ENCODE data around the gene APOF.

DNA sequence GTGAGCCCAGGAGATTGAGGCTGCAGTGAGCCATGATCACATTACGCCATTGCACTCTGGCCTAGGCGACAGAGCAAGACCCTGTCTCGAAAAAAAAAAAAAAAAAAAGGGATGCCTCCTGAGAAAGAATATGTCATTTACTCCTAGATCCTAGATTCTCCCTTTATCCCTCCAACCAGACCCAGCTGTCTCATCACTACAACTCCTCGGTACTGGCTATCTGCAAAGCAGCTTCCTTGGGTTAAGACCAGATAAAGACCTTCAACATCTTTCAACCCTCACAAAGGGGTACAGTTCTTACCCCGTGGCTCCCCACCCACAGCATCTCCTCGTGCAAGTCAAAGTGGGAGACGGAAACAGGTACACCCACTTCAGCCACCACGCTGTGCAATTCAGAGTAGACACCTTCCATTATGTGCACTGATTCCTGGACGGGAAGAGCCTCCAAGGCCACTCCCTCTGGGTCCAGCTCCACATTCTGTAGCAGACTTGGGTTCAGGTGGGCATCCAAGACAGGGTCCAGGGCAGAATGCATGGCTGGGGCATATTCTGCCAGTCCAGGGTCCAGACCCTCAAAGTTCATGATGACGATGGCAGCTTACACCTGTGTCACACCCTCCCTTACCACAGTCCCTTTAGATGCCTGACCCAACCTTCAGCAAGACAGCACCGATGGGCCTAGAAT lies 30.0 kb downstream of the APOF start:
- TF ChIP-seq, protein P1, sequence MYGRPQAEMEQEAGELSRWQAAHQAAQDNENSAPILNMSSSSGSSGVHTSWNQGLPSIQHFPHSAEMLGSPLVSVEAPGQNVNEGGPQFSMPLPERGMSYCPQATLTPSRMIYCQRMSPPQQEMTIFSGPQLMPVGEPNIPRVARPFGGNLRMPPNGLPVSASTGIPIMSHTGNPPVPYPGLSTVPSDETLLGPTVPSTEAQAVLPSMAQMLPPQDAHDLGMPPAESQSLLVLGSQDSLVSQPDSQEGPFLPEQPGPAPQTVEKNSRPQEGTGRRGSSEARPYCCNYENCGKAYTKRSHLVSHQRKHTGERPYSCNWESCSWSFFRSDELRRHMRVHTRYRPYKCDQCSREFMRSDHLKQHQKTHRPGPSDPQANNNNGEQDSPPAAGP (tag by site-specific recombination; IDR thresholded peaks at IDR 0.05) = no peak
- no peak for TF ChIP-seq ZNF416 (tag by site-specific recombination; IDR thresholded peaks at IDR 0.05)
- TF ChIP-seq, protein P2, sequence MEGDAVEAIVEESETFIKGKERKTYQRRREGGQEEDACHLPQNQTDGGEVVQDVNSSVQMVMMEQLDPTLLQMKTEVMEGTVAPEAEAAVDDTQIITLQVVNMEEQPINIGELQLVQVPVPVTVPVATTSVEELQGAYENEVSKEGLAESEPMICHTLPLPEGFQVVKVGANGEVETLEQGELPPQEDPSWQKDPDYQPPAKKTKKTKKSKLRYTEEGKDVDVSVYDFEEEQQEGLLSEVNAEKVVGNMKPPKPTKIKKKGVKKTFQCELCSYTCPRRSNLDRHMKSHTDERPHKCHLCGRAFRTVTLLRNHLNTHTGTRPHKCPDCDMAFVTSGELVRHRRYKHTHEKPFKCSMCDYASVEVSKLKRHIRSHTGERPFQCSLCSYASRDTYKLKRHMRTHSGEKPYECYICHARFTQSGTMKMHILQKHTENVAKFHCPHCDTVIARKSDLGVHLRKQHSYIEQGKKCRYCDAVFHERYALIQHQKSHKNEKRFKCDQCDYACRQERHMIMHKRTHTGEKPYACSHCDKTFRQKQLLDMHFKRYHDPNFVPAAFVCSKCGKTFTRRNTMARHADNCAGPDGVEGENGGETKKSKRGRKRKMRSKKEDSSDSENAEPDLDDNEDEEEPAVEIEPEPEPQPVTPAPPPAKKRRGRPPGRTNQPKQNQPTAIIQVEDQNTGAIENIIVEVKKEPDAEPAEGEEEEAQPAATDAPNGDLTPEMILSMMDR (tag by site-specific recombination; IDR thresholded peaks at IDR 0.05) = no peak
- no peak for TF ChIP-seq ZFP41 (tag by site-specific recombination; IDR thresholded peaks at IDR 0.05; ENCODE audit: borderline replicate concordance)
- no peak for TF ChIP-seq SCRT2 (tag by site-specific recombination; IDR thresholded peaks at IDR 0.05)
- TF ChIP-seq, protein P3, sequence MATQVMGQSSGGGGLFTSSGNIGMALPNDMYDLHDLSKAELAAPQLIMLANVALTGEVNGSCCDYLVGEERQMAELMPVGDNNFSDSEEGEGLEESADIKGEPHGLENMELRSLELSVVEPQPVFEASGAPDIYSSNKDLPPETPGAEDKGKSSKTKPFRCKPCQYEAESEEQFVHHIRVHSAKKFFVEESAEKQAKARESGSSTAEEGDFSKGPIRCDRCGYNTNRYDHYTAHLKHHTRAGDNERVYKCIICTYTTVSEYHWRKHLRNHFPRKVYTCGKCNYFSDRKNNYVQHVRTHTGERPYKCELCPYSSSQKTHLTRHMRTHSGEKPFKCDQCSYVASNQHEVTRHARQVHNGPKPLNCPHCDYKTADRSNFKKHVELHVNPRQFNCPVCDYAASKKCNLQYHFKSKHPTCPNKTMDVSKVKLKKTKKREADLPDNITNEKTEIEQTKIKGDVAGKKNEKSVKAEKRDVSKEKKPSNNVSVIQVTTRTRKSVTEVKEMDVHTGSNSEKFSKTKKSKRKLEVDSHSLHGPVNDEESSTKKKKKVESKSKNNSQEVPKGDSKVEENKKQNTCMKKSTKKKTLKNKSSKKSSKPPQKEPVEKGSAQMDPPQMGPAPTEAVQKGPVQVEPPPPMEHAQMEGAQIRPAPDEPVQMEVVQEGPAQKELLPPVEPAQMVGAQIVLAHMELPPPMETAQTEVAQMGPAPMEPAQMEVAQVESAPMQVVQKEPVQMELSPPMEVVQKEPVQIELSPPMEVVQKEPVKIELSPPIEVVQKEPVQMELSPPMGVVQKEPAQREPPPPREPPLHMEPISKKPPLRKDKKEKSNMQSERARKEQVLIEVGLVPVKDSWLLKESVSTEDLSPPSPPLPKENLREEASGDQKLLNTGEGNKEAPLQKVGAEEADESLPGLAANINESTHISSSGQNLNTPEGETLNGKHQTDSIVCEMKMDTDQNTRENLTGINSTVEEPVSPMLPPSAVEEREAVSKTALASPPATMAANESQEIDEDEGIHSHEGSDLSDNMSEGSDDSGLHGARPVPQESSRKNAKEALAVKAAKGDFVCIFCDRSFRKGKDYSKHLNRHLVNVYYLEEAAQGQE (tag by site-specific recombination; IDR thresholded peaks at IDR 0.05) = no peak
- TF ChIP-seq ZNF830 (tag by site-specific recombination; IDR thresholded peaks at IDR 0.05; ENCODE audit: low read depth) = no peak
- no peak for TF ChIP-seq ZNF274 (IDR thresholded peaks at IDR 0.05; ENCODE audit: low read length)
- no peak for TF ChIP-seq ZNF274 (tag by site-specific recombination; IDR thresholded peaks at IDR 0.05; ENCODE audit: borderline replicate concordance)
- TF ChIP-seq, protein P4, sequence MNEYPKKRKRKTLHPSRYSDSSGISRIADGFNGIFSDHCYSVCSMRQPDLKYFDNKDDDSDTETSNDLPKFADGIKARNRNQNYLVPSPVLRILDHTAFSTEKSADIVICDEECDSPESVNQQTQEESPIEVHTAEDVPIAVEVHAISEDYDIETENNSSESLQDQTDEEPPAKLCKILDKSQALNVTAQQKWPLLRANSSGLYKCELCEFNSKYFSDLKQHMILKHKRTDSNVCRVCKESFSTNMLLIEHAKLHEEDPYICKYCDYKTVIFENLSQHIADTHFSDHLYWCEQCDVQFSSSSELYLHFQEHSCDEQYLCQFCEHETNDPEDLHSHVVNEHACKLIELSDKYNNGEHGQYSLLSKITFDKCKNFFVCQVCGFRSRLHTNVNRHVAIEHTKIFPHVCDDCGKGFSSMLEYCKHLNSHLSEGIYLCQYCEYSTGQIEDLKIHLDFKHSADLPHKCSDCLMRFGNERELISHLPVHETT (tag by site-specific recombination; IDR thresholded peaks at IDR 0.05) = no peak
- no peak for TF ChIP-seq PRDM1 (tag by site-specific recombination; IDR thresholded peaks at IDR 0.05)
